HepG2 (cell line): Measurements from ENCODE around the gene COQ8B. TPM values are rescaled to one million over a fixed set of nuclear protein-coding genes. Genes with fewer than 3 reads are reported as not detected.
A peak's percentile ranks its signal among the peaks of the same experiment; 100 is the strongest.

Experiments
- CHD4 ChIP-seq: fragments of 200-600 bp; sonication (generic); IDR thresholded peaks from 2 replicates; pipeline ENCODE4 v1.7.0; 2017; ENCODE audit warnings: mild to moderate bottlenecking, low read length, borderline replicate concordance
- CREB3 ChIP-seq: sonication (generic); formaldehyde crosslinking; IDR thresholded peaks from 2 replicates; pipeline ENCODE4 v1.5.0; 2020; ENCODE audit warnings: missing genetic modification reagents
- DR1 ChIP-seq: sonication (generic); formaldehyde crosslinking; IDR thresholded peaks from 2 replicates; pipeline ENCODE4 v1.8.0; 2021; ENCODE audit warnings: mild to moderate bottlenecking, missing genetic modification reagents, inconsistent platforms
- FLYWCH1 ChIP-seq: sonication (generic); formaldehyde crosslinking; IDR thresholded peaks from 2 replicates; pipeline ENCODE4 v1.8.1; 2023; ENCODE audit warnings: mild to moderate bottlenecking, missing genetic modification reagents
- GLMP ChIP-seq: sonication (generic); formaldehyde crosslinking; IDR thresholded peaks from 2 replicates; pipeline ENCODE4 v1.9.0; 2021; ENCODE audit warnings: missing genetic modification reagents, mild to moderate bottlenecking, borderline replicate concordance
- NR1H2 ChIP-seq: sonication (generic); formaldehyde crosslinking; IDR thresholded peaks from 2 replicates; pipeline ENCODE4 v1.8.1; 2022; ENCODE audit warnings: low read depth, missing genetic modification reagents, borderline replicate concordance
- SIN3A ChIP-seq: IDR thresholded peaks from 2 replicates; pipeline ENCODE4 v1.6.1; 2011; ENCODE audit warnings: low read depth, mild to moderate bottlenecking, control low read depth, low read length, borderline replicate concordance
- ZFP90 ChIP-seq: sonication (generic); formaldehyde crosslinking; IDR thresholded peaks from 2 replicates; pipeline ENCODE4 v1.8.0; 2022; ENCODE audit warnings: missing genetic modification reagents, mild to moderate bottlenecking, inconsistent platforms, borderline replicate concordance
- ZMAT3 ChIP-seq: sonication (generic); formaldehyde crosslinking; conservative IDR thresholded peaks from 2 replicates; pipeline ENCODE4 v1.7.0; 2021; ENCODE audit warnings: missing genetic modification reagents
- ZMYM4 ChIP-seq: sonication (generic); formaldehyde crosslinking; IDR thresholded peaks from 2 replicates; pipeline ENCODE4 v1.8.1; 2023; ENCODE audit warnings: mild to moderate bottlenecking, missing genetic modification reagents
- ZNF292 ChIP-seq: sonication (generic); formaldehyde crosslinking; IDR thresholded peaks from 2 replicates; pipeline ENCODE4 v1.8.1; 2022; ENCODE audit warnings: mild to moderate bottlenecking, low read depth, missing genetic modification reagents, borderline replicate concordance
- ZNF318 ChIP-seq: sonication (generic); formaldehyde crosslinking; IDR thresholded peaks from 2 replicates; pipeline ENCODE4 v1.4.0; 2020; ENCODE audit warnings: mild to moderate bottlenecking, missing genetic modification reagents
- ZNF382 ChIP-seq: sonication (generic); formaldehyde crosslinking; IDR thresholded peaks from 2 replicates; pipeline ENCODE4 v1.5.0; 2020; ENCODE audit warnings: missing genetic modification reagents, mild to moderate bottlenecking, borderline replicate concordance
- ZSCAN31 ChIP-seq: sonication (generic); formaldehyde crosslinking; IDR thresholded peaks from 2 replicates; pipeline ENCODE4 v1.5.0; 2020; ENCODE audit warnings: low read depth, mild to moderate bottlenecking, missing genetic modification reagents
- polyA plus RNA-seq, 8 experiments: library from polyadenylated mRNA; depleted of rRNA in 3 of 8; stranded (reverse) in 7 of 8; unstranded in 1 of 8; fragments of >200 nt; fragmentation: Illumina TruSeq in 4 of 8; extraction: Trizol in 4 of 8; gene quantifications; 2 replicates each; pipeline versions ENCODE4 v1.2.1 to v1.2.3, GENCODE V29; 2011 to 2016; ENCODE audit warnings: low read depth in 4 of 8, missing spikeins in 1 of 8, mixed read lengths in 1 of 8; ENCODE audit not compliant: insufficient read depth in 1 of 8
- total RNA-seq, 5 experiments: library from RNA; depleted of rRNA; stranded (reverse); fragments of >200 nt; fragmentation: Illumina TruSeq; extraction: Trizol; gene quantifications; 2 replicates each; pipeline ENCODE4 v1.2.3, GENCODE V29; 2016; ENCODE audit warnings: low read depth in 1 of 5
- TF ChIP-seq, protein P1 (sequence below): sonication (generic); formaldehyde crosslinking; IDR thresholded peaks from 2 replicates; pipeline ENCODE4 v1.4.0; 2020; ENCODE audit warnings: mild to moderate bottlenecking, missing genetic modification reagents
- TF ChIP-seq, protein P2 (sequence below): sonication (generic); formaldehyde crosslinking; IDR thresholded peaks from 2 replicates; pipeline ENCODE4 v1.4.0; 2020; ENCODE audit warnings: mild to moderate bottlenecking, missing genetic modification reagents

Gene COQ8B
- total and polyA plus RNA-seq, 2 of the 13 experiments (the other 11 are each of a cell fraction or from before 2014, with no cell fraction given) = 12.3 to 17.2 TPM

DNA sequence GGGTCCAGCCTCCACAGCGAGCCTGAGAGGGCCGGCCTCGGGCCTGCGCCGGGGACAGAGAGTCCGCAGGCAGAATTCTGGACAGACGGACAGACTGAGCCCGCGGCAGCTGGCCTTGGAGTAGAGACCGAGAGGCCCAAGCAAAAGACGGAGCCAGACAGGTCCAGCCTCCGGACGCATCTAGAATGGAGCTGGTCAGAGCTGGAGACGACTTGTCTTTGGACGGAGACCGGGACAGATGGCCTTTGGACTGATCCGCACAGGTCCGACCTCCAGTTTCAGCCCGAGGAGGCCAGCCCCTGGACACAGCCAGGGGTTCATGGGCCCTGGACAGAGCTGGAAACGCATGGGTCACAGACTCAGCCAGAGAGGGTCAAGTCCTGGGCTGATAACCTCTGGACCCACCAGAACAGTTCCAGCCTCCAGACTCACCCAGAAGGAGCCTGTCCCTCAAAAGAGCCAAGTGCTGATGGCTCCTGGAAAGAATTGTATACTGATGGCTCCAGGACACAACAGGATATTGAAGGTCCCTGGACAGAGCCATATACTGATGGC, 716 bp upstream of the COQ8B start (continued):
- TF ChIP-seq ZNF318 (CRISPR knock-in tag) (no peak), ZNF382 (CRISPR knock-in tag) (no peak), GLMP (no peak), DR1 (CRISPR knock-in tag) (0 out of 2 replicates have a peak, but pooled peaks have one; percentile 42), CHD4 (no peak), ZMAT3 (CRISPR knock-in tag) (peak; percentile 72; the same call in 1 of the 2 replicates), CREB3 (CRISPR knock-in tag) (no peak), ZSCAN31 (CRISPR knock-in tag) (peak; percentile 46; the same call in 1 of the 2 replicates), ZMYM4 (CRISPR knock-in tag) (no peak), FLYWCH1 (CRISPR knock-in tag) (no peak), ZNF292 (CRISPR knock-in tag) (no peak), ZFP90 (CRISPR knock-in tag) (peak; percentile 56; the same call in 1 of the 2 replicates), NR1H2 (CRISPR knock-in tag) (no peak), SIN3A (0 out of 2 replicates have a peak, but pooled peaks have one; percentile 12)
- TF ChIP-seq, protein P1, sequence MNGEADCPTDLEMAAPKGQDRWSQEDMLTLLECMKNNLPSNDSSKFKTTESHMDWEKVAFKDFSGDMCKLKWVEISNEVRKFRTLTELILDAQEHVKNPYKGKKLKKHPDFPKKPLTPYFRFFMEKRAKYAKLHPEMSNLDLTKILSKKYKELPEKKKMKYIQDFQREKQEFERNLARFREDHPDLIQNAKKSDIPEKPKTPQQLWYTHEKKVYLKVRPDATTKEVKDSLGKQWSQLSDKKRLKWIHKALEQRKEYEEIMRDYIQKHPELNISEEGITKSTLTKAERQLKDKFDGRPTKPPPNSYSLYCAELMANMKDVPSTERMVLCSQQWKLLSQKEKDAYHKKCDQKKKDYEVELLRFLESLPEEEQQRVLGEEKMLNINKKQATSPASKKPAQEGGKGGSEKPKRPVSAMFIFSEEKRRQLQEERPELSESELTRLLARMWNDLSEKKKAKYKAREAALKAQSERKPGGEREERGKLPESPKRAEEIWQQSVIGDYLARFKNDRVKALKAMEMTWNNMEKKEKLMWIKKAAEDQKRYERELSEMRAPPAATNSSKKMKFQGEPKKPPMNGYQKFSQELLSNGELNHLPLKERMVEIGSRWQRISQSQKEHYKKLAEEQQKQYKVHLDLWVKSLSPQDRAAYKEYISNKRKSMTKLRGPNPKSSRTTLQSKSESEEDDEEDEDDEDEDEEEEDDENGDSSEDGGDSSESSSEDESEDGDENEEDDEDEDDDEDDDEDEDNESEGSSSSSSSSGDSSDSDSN (CRISPR knock-in tag) = peak; percentile 68; the same call in 1 of the 2 replicates
- TF ChIP-seq, protein P2, sequence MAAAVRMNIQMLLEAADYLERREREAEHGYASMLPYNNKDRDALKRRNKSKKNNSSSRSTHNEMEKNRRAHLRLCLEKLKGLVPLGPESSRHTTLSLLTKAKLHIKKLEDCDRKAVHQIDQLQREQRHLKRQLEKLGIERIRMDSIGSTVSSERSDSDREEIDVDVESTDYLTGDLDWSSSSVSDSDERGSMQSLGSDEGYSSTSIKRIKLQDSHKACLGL (CRISPR knock-in tag) = peak; percentile 69
